Fibroblast of skin of left quadriceps (primary cell): Measurements from ENCODE around the gene VPS35.
"Not testable (repeated sequence)": the region's sequence is repeated elsewhere in the genome, so short reads cannot be mapped to it uniquely, and the experiment has no call there.

Experiments
- DNase-seq, 2 experiments: peaks; one replicate each; pipeline ENCODE4 v3.0.0-alpha.2; 2013; ENCODE audit warnings: low read depth in 2 of 2

Gene VPS35

DNA sequence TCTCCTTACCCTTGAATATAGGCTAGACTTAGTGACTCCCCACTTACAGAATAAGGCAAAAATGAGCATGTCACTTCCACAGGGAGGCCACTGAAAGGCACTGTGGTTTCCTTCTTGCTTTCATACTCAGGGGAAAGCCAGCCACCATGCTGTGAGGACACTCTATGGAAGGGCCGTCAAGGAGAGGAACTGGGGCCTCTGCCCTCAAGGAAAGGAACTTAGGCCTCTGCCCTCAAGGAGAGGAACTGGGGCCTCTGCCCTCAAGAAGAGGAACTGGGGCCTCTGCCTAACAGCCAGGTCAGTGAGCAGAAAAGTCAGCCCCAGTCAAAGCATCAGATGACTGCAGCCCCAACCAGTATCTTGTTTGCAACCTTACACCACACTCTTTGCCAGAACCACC lies 30.1 kb downstream of the VPS35 start:
- DNase-seq, result no peak

GRCh38 chr16:46651305-46651704 lies 37.7 kb downstream of the VPS35 start:
- DNase-seq, result no peak

GRCh38 chr16:46650254-46650623 lies 38.7 kb downstream of the VPS35 start:
- DNase-seq, result no peak

DNA sequence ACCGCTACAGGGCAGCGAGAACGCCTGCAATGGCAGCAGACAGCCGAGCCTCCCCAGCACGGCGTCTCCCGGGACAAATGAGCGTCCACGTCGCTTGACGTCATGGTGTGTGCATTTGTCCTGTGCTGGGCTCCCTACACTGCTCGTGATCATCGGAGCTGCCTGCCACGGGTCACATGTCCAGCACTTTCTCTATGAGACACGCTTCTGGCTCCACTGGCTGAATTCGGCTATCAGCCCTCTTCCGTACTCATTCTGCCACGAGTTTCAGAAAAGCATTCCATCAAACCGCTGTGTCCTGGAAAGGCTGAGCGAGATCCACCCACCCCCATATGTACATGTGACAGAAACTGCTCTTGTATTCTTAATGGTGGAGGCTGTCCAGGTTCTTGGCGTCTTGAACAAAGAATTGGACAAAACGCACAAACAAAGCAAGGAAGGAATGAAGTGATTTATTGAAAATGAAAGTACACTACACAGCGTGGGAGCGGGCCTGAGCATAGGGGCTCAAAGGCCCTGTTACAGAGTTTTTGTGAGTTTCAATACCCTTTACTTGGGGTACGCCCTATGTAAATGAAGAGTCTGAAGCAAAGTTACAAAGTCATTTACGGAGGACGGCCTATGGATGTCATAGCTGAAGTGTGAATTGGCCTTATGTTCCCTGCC lies 39.3 kb downstream of the VPS35 start:
- no peak for DNase-seq

GRCh38 chr16:46648656-46649055 lies 40.3 kb downstream of the VPS35 start:
- no peak for DNase-seq

- DNase-seq, result no peak
These were observed 49.7 kb downstream of the VPS35 start for GRCh38 chr16:46638947-46639925.

DNA sequence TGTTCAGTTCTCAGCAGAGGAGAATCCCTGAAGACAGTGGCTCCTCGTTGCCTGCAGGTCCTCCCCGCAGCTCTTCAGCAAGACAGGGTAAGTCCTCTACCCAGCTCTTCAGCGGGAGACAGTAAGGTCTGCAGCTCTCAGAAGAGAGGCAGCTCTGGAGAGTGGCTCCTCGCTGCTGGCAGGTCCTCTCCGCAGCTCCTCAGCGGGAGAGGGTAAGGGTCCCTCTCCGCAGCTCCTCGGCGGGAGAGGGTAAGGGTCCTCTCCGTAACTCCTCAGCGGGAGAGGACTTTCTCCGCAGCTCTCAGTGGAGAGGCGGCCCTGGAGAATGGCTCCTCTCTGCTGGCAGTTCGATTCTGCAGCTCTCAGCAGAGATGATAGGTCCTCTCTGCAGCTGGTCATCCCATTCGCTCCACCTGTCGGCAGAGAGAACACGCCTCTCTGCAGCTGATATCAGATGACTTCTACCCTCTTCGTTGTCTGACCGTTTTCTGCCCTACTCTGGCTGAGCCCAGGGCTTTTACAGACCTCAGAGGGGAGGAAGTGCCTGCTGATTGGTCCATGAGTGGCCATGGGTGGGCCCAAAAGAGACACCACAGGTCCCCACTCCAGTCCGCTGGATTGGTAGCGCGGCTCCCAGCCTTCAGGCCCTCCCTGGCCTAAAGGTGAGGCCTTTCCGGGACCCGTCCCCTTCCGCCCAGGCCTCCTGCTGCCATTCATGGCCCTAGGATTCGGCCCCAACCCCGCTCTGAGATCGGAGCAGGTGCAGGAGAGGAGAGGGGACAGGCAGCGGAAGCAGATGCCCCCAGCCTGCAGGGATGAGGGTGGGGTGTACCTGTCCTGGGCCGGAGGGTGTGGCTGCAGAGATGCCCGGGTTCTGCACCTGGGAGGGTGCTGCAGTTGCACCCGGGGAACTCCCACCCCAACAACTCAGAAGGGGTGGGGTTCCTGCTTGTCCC lies 55.9 kb downstream of the VPS35 start:
- DNase-seq, result no peak

DNA sequence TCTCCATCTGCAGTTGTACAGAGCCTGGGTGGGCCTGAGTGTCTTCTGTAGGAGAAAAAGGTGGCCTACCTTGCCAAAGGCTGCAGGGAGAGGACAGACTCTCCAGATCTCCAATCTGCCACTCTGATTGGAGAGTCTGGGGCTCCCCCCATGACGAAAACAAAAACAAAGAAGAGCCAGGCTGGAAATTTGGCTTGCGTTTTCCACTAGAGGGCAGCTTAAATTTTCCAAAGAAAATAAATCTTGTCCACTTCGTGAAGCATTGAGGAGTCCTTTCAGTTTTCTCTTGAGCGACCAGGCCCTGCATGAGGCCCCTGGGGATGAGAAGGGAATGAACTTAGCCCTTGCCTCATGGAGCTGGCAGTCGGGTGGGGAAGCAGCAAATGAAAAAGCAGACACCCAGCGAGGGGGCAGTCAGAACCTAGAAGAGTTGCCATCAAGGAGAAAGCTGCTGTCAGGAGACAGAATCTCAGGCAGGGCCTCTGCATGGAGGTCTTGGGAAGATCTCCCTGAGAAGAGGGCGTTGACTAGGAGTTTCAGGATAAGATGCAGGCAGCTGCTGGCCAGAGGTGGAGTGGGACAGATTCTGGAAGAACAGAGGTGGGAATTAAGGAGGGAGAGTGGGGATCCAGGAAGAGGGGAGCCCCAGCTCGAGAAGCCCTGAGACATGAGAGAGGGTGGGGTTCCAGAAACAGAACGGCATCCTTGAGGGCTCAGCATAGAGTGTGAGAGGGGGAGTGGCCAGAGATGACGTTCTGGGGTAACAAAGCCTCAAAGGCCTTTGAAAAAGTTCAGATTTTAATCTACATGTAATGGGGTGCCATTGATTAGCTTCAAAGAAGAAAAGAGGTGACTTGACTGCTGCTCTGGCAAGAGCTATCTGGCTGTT lies 59.4 kb downstream of the VPS35 start:
- DNase-seq, result peak in 1 of 2 experiments; percentile 40

DNA sequence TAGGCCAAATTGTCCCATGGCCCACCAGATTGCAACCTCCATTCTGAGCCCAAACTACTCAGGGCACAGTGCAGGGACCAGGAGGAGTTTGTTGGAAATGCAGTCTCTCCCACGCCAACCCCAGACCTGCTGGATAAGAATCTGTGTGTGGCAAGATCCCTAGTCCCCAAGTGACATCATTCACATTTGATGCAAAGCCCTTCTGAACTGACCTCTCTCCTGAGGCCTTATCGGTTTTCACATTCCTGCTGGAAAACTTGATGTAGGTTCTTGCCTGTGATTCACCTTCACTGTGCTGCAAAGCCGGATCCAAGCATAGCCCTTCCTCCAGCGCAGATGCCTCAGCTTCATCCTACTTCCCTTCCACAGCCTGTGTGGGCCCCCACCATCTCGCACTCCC lies 61.2 kb downstream of the VPS35 start:
- no peak for DNase-seq

DNA sequence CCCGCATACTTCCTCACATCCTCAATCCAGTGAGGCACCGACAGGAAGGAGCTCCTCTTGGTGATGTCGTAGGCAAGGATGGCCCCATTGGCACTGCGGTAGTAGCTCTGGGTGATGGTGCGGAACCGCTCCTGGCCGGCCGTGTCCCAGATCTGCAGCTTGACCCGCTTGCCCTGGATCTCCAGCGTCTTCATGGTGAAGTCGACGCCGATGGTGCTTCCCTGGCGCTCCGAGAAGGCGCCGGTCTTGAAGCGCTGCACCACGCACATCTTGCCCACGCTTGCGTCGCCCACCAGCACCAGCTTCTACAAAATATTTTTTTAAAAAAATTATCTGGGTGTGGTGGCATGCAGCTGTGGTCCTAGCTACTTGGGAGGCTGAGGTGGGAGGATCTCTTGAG lies 62.3 kb downstream of the VPS35 start:
- DNase-seq, result not testable (repeated sequence)

DNA sequence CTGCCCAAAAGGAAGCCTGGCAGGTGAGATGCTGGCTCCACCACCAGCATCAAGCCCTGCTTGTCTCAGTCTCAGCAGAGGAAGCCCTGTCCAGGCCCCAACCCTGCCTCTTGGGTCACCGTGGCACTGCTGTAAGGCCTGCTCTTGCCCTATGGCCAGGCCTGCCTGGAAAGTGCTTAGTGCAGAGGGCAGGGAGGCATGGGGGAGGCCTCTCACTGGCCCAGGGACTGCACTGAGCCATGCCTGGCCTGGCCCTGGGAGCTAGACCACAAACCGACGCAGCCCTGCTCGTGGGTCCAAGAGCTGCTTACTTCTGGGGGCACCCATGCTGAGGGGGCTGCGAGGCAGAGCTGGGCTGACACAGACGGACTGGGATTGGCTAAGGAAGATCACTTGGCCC lies 64.1 kb downstream of the VPS35 start:
- DNase-seq, result not testable (repeated sequence)

DNA sequence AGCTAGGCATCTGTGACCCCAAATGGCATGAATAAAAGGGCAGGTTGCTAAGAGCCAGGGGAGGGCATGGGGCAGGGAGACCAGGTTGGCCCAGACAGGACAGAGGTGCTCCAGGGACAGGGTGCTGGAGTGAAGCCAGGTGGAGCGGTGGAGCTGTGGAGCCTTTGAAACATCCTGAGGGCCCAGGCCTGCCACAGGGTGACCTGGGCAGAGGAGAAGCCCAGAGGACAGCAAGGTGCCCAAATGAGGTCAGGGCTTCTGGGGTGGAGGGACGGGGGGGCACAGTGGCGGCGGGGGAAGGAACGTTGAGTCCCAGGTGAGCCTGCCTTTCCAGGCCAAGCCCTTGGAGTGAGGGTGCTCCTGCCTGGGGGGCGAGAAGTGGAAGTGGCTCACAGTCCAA lies 65.3 kb downstream of the VPS35 start:
- not testable (repeated sequence) for DNase-seq

- DNase-seq, result not testable (repeated sequence)
These were observed 65.7 kb downstream of the VPS35 start for GRCh38 chr16:46623246-46623645.

GRCh38 chr16:46621934-46622676 lies 66.9 kb downstream of the VPS35 start:
- no peak for DNase-seq

- DNase-seq, result peak; percentile 51 to 61
These were observed 67.7 kb downstream of the VPS35 start, which contains the start of gene SHCBP1 for GRCh38 chr16:46621006-46621933. Gene SHCBP1 (minus strand): TSS chr16:46621379. CDS start chr16:46621359, 20 bp downstream.

- DNase-seq, result no peak
These were observed 68.5 kb downstream of the VPS35 start for GRCh38 chr16:46620266-46621005.

DNA sequence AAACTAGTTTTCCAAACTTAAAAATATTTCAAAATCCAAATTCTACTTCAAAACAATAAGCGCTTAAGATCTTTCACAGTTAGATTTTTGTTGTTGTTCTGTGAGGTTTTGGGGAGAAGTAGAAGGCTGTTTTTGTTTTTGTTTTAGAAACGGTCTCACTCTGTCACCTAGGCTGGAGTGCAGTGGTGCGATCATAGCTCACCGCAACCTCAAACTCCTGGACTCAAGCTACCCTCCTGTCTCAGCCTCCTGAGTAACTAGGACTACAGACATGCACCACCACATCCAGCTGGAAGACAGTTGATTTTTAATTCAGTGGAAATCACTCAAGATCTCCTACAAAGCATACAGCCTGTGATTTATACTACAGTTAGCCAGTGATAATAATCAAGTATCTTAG lies 70.5 kb downstream of the VPS35 start:
- DNase-seq, result no peak

DNA sequence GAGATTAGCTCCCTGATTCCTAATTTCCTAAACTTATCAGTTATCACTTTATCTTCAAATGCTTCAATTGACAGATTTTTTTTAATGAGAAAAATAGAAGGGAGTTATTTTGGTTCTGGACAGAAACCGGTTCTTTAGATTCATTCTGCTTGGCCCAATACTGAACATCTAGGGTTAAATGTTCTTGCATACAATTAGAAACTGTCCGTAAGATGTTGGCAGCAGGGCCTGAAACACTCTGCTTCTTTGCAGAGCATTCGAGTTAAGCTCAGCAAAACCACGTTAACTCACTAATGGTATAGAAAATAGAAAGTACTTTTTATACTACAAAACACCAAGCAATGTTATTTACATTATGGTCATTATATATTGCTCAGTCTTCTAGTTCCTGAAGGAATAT lies 75.0 kb downstream of the VPS35 start:
- no peak for DNase-seq
